ENCODE data around the gene TRPC6.

DNA sequence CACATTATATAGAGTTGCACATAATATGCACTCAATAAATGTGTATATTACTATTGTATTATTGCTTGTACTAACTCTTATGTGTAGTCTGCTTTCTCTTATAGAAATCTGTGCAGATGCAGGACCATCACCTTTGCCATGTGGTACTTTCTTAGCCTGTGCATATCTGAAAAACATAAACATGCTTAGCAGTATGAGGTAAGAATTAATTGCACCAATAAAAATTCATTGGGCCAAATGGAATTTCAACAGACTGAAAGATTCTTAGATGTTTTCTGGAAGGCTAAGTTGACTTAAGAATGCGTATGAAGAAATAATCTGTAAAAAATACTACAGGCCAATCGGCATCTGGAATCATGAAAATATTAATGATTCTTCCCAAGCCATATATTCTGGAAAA lies 55.3 kb downstream of the TRPC6 start:
- TF ChIP-seq CTCF (conservative IDR thresholded peaks at IDR 0.05 in 1 of 2, IDR thresholded peaks at IDR 0.05 in 1 of 2; ENCODE audit: extremely low read depth in 1 of 2, insufficient read depth in 1 of 2, low read depth in 1 of 2, low read length in 2 of 2) (no peak), EZH2 (IDR thresholded peaks at IDR 0.05; ENCODE audit: borderline replicate concordance, low read length) (no peak)

Data from mammary epithelial cell (primary cell).